K562 (cell line): ENCODE results near the gene LBR.

Experiments used
- CBX5 ChIP-seq: IDR thresholded peaks from 2 replicates; pipeline ENCODE4 v1.6.1; 2014; ENCODE audit warnings: low read depth, borderline replicate concordance
- CSDE1 ChIP-seq, 2 experiments: fragments of 450-650 bp; IDR thresholded peaks; 2 replicates each; pipeline ENCODE4 v1.6.1; 2016; ENCODE audit warnings: mild to moderate bottlenecking in 1 of 2
- HDAC6 ChIP-seq: IDR thresholded peaks from 2 replicates; pipeline ENCODE4 v1.6.1; 2012; ENCODE audit warnings: low read depth, mild to moderate bottlenecking, control low read depth, inconsistent platforms, low read length, moderate library complexity
- HMG20A ChIP-seq: fragments of 450-650 bp; formaldehyde crosslinking; conservative IDR thresholded peaks from 2 replicates; pipeline ENCODE4 v1.4.0; 2020; ENCODE audit warnings: mild to moderate bottlenecking, mixed read lengths
- MITF ChIP-seq: IDR thresholded peaks from 2 replicates; pipeline ENCODE4 v1.6.1; 2014; ENCODE audit warnings: antibody characterized with exemption
- NBN ChIP-seq: fragments of 450-650 bp; IDR thresholded peaks from 2 replicates; pipeline ENCODE4 v1.6.1; 2016; ENCODE audit warnings: low read depth, mild to moderate bottlenecking
- NELFE ChIP-seq: IDR thresholded peaks from 2 replicates; pipeline ENCODE4 v1.6.1; 2011; ENCODE audit warnings: mild to moderate bottlenecking; ENCODE audit not compliant: insufficient read depth, insufficient read length
- NFE2 ChIP-seq: IDR thresholded peaks from 2 replicates; pipeline ENCODE4 v1.6.1; 2014; ENCODE audit warnings: antibody characterized with exemption, low read depth
- POLR2AphosphoS5 ChIP-seq: IDR thresholded peaks from 2 replicates; pipeline ENCODE4 v1.6.1; 2011; ENCODE audit warnings: mild to moderate bottlenecking, low read depth, low read length, moderate library complexity; ENCODE audit not compliant: control insufficient read depth, insufficient read depth
- USF2 ChIP-seq: sonication (generic); formaldehyde crosslinking; IDR thresholded peaks from 2 replicates; pipeline ENCODE4 v1.5.0; 2020; ENCODE audit warnings: missing genetic modification reagents
- ZBTB49 ChIP-seq: sonication (generic); formaldehyde crosslinking; IDR thresholded peaks from 2 replicates; pipeline ENCODE4 v1.8.0; 2022; ENCODE audit warnings: missing genetic modification reagents, mild to moderate bottlenecking, borderline replicate concordance
- TF ChIP-seq, protein P1 (sequence below), 3 experiments: IDR thresholded peaks in 2 of 3; conservative IDR thresholded peaks in 1 of 3; 2 replicates each; pipeline ENCODE4 v1.5.1; 2011 to 2012; ENCODE audit warnings: low read length in 3 of 3, mild to moderate bottlenecking in 3 of 3, control low read depth in 2 of 3, improper control_type of control experiment in 1 of 3, inconsistent platforms in 1 of 3, low read depth in 1 of 3, mixed read lengths in 1 of 3, moderate library complexity in 1 of 3; ENCODE audit not compliant: insufficient read depth in 2 of 3

DNA sequence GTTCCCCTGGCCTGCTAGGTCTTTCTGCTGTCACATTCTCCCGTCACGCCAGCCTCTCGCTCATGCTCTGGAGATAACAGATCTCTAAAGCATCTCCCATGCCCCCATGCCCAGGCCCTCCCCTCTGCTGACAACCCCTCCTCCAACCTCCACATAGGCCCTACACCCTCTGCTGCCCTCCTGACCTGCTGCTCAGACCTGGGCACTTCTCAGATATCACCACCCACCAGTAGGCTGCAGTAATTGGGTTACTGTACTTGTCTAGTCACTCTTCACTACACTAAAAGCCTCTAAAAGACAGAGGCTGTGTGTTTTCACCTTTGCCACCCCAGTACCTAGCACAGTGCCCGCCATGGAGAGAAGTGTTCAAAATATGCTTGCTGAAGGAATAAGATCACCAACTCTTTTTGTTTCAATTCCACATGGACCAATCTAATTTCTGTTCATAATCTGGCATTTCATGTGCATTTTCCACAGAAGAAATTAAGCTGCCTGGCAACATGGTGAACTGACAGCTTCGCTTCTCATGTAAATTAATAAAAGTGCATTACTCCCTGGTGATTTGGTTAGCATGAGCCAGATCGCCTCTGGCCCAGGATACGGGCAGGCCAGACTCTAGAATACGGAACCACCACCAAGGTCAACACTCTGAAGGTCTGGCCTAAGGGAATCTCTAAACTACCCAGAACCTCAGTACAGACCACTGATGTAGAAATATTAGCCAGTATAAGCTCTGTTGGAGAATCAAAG, 20.7 kb downstream of the LBR start:
- no peak for TF ChIP-seq NBN
- TF ChIP-seq HMG20A (CRISPR knock-in tag), result no peak
- no peak for TF ChIP-seq MITF
- no peak for TF ChIP-seq NELFE
- no peak for TF ChIP-seq ZBTB49 (CRISPR knock-in tag)
- TF ChIP-seq USF2 (CRISPR knock-in tag), result no peak
- no peak for TF ChIP-seq NFE2
- TF ChIP-seq, protein P1, sequence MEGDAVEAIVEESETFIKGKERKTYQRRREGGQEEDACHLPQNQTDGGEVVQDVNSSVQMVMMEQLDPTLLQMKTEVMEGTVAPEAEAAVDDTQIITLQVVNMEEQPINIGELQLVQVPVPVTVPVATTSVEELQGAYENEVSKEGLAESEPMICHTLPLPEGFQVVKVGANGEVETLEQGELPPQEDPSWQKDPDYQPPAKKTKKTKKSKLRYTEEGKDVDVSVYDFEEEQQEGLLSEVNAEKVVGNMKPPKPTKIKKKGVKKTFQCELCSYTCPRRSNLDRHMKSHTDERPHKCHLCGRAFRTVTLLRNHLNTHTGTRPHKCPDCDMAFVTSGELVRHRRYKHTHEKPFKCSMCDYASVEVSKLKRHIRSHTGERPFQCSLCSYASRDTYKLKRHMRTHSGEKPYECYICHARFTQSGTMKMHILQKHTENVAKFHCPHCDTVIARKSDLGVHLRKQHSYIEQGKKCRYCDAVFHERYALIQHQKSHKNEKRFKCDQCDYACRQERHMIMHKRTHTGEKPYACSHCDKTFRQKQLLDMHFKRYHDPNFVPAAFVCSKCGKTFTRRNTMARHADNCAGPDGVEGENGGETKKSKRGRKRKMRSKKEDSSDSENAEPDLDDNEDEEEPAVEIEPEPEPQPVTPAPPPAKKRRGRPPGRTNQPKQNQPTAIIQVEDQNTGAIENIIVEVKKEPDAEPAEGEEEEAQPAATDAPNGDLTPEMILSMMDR (IDR thresholded peaks at IDR 0.05 in 2 of 3, conservative IDR thresholded peaks at IDR 0.05 in 1 of 3; ENCODE audit: insufficient read depth in 2 of 3, low read depth in 1 of 3, low read length in 3 of 3), result no peak
- TF ChIP-seq CBX5, result no peak
- peak; percentile 21; the same call in 1 of the 2 replicates for TF ChIP-seq POLR2AphosphoS5
- TF ChIP-seq HDAC6, result no peak
- no peak for TF ChIP-seq CSDE1 (IDR thresholded peaks at IDR 0.05)
